ENCODE measurements around the gene ERVK3-1. TPM values are rescaled to one million over a fixed set of nuclear protein-coding genes. Genes with fewer than 3 reads are reported as not detected.

The ERVK3-1 gene
- total RNA-seq, 2 donors from 2014 or later: 30.3 to 37.8 TPM

GRCh38 chr19:58350871-58351557 lies 45.8 kb downstream of the ERVK3-1 start:
- Mint-ChIP-seq H3K36me3 (peaks cover 17 to 21% of the 10 kb centered on the region in 2 donors), H3K9me3 (no peaks in the 10 kb centered on the region), H3K27ac (no peak overlapping the region)
- no peak for ATAC-seq
- DNase-seq (ENCODE audit: low spot score in 2 of 2): no peak

- H3K27ac Mint-ChIP-seq: no peak overlapping the region
- ATAC-seq: no peak
- H3K9me3 Mint-ChIP-seq: no peaks in the 10 kb centered on the region
- H3K36me3 Mint-ChIP-seq: peaks cover 16 to 23% of the 10 kb centered on the region in 2 donors
- no peak for DNase-seq (ENCODE audit: low spot score in 2 of 2)
Observed at GRCh38 chr19:58351558-58351878, 46.3 kb downstream of the ERVK3-1 start.

GRCh38 chr19:58351990-58352755 lies 47.0 kb downstream of the ERVK3-1 start:
- Mint-ChIP-seq H3K9me3 (no peaks in the 10 kb centered on the region), H3K27ac (no peak overlapping the region), H3K36me3 (peaks cover 16 to 23% of the 10 kb centered on the region in 2 donors)
- no peak for ATAC-seq
- no peak for DNase-seq (ENCODE audit: low spot score in 2 of 2)

- DNase-seq (ENCODE audit: low spot score in 2 of 2) (no peak), ATAC-seq (no peak)
- H3K9me3 Mint-ChIP-seq: no peaks in the 10 kb centered on the region
- H3K27ac Mint-ChIP-seq: no peak within 1 kb of the TSS
- peaks cover 16 to 23% of the 10 kb centered on the region in 2 donors for H3K36me3 Mint-ChIP-seq
Observed at GRCh38 chr19:58352760-58353671, 47.8 kb downstream of the ERVK3-1 start, which contains the start of gene A1BG. Gene A1BG, minus strand, starts transcription at chr19:58353492. Its CDS starts 55 bp downstream, at chr19:58353437.

GRCh38 chr19:58353717-58354477 lies 48.7 kb downstream of the ERVK3-1 start:
- no peaks in the 10 kb centered on the region for H3K9me3 Mint-ChIP-seq
- no peak overlapping the region for H3K27ac Mint-ChIP-seq
- DNase-seq (ENCODE audit: low spot score in 2 of 2) (no peak), ATAC-seq (no peak)
- H3K36me3 Mint-ChIP-seq: peaks cover 16 to 23% of the 10 kb centered on the region in 2 donors

GRCh38 chr19:58354478-58355030 lies 49.4 kb downstream of the ERVK3-1 start:
- H3K27ac Mint-ChIP-seq: no peak overlapping the region
- H3K36me3 Mint-ChIP-seq: peaks cover 14 to 21% of the 10 kb centered on the region in 2 donors

GRCh38 chr19:58355215-58355796 lies 50.1 kb downstream of the ERVK3-1 start:
- Mint-ChIP-seq H3K36me3 (peaks cover 10 to 18% of the 10 kb centered on the region in 2 donors), H3K9me3 (no peaks in the 10 kb centered on the region), H3K27ac (no peak overlapping the region)
- ATAC-seq: no peak
- DNase-seq (ENCODE audit: low spot score in 2 of 2): no peak

More at GRCh38 chr19:58354478-58355030, 49.4 kb downstream of the ERVK3-1 start:
- H3K9me3 Mint-ChIP-seq: no peaks in the 10 kb centered on the region
- ATAC-seq: no peak
- DNase-seq (ENCODE audit: low spot score in 2 of 2): no peak

GRCh38 chr19:58355908-58356765 lies 51.0 kb downstream of the ERVK3-1 start:
- ATAC-seq (peak; percentile 46 to 73), DNase-seq (ENCODE audit: low spot score in 2 of 2) (peak in 1 of 2 donors; percentile 35)
- no peak overlapping the region for H3K27ac Mint-ChIP-seq
- H3K9me3 Mint-ChIP-seq: no peaks in the 10 kb centered on the region
- peaks cover 5 to 13% of the 10 kb centered on the region in 2 donors for H3K36me3 Mint-ChIP-seq

- no peak for ATAC-seq
Observed at GRCh38 chr19:58356766-58357480, 51.7 kb downstream of the ERVK3-1 start.

GRCh38 chr19:58357481-58358145 lies 52.4 kb downstream of the ERVK3-1 start:
- peaks cover 4 to 8% of the 10 kb centered on the region in 2 donors for H3K36me3 Mint-ChIP-seq
- ATAC-seq (no peak), DNase-seq (ENCODE audit: low spot score in 2 of 2) (no peak)
- no peaks in the 10 kb centered on the region for H3K9me3 Mint-ChIP-seq
- H3K27ac Mint-ChIP-seq: no peak overlapping the region

More at GRCh38 chr19:58356766-58357480, 51.7 kb downstream of the ERVK3-1 start:
- H3K27ac Mint-ChIP-seq: no peak overlapping the region
- peaks cover 4 to 8% of the 10 kb centered on the region in 2 donors for H3K36me3 Mint-ChIP-seq
- no peak for DNase-seq (ENCODE audit: low spot score in 2 of 2)
- H3K9me3 Mint-ChIP-seq: no peaks in the 10 kb centered on the region

- ATAC-seq (peak; percentile 25 to 52), DNase-seq (ENCODE audit: low spot score in 2 of 2) (peak; percentile 56 to 70)
- Mint-ChIP-seq H3K9me3 (no peaks in the 10 kb centered on the region), H3K36me3 (peaks cover 0 to 8% of the 10 kb centered on the region in 2 donors), H3K27ac (peak overlapping the region; percentile 87 to 99)
Observed at GRCh38 chr19:58361900-58362271, 56.7 kb downstream of the ERVK3-1 start.

- Mint-ChIP-seq H3K27ac (peak within 1 kb of the TSS; percentile 87 to 99), H3K9me3 (no peaks in the 10 kb centered on the region), H3K36me3 (peaks cover 0 to 8% of the 10 kb centered on the region in 2 donors)
- peak; percentile 97 for ATAC-seq
- DNase-seq (ENCODE audit: low spot score in 2 of 2): peak; percentile 96 to 97
Observed at GRCh38 chr19:58362272-58362994, 57.3 kb downstream of the ERVK3-1 start, which contains the start of gene ZNF497. Gene ZNF497, minus strand, starts transcription at chr19:58362751. Its CDS starts 5,116 bp downstream, at chr19:58357635.

GRCh38 chr19:58364146-58364545 lies 59.0 kb downstream of the ERVK3-1 start:
- no peaks in the 10 kb centered on the region for H3K9me3 Mint-ChIP-seq
- DNase-seq (ENCODE audit: low spot score in 2 of 2): no peak
- no peak for ATAC-seq
- peaks cover 0 to 8% of the 10 kb centered on the region in 2 donors for H3K36me3 Mint-ChIP-seq
- H3K27ac Mint-ChIP-seq: no peak overlapping the region
